CD14-positive monocyte (primary cell): ENCODE data around the gene TRHDE. TPM values are rescaled to one million over a fixed set of nuclear protein-coding genes. Genes with fewer than 3 reads are reported as not detected.

Experiments
- DNase-seq, 3 donors: peaks; one replicate each; pipeline ENCODE4 v3.0.0-alpha.2; 2011 to 2022
- H2AFZ ChIP-seq: 2 replicates; pipeline ENCODE4 v1.6.0; 2012; ENCODE audit warnings: mild to moderate bottlenecking, low read depth, low read length, inconsistent platforms; ENCODE audit not compliant: insufficient read depth, poor library complexity, severe bottlenecking
- H3K27ac ChIP-seq, 2 donors: 1 replicate in 1 of 2; 2 replicates in 1 of 2; pipeline ENCODE4 v1.5.1; 2012 to 2013; ENCODE audit warnings: low read length in 2 of 2, control low read depth in 1 of 2, inconsistent platforms in 1 of 2, low read depth in 1 of 2, mild to moderate bottlenecking in 1 of 2
- H3K27me3 ChIP-seq, 2 donors: one replicate each; pipeline versions ENCODE4 v1.6.0 to v1.6.1; 2011 to 2013; ENCODE audit warnings: low read length in 2 of 2; ENCODE audit not compliant: control insufficient read depth in 2 of 2, insufficient read depth in 2 of 2
- H3K36me3 ChIP-seq, 2 donors: replicated peaks in 1 of 2; 1 replicate in 1 of 2; 2 replicates in 1 of 2; pipeline versions ENCODE4 v1.5.1 to v1.6.1; 2012 to 2013; ENCODE audit warnings: low read length in 2 of 2, control low read depth in 1 of 2, inconsistent platforms in 1 of 2, mild to moderate bottlenecking in 1 of 2; ENCODE audit not compliant: insufficient read depth in 2 of 2, control insufficient read depth in 1 of 2
- H3K4me1 ChIP-seq, 2 donors: 1 replicate in 1 of 2; 2 replicates in 1 of 2; pipeline versions ENCODE4 v1.5.1 to v1.6.1; 2012 to 2013; ENCODE audit warnings: low read length in 2 of 2, control low read depth in 1 of 2, inconsistent platforms in 1 of 2, mild to moderate bottlenecking in 1 of 2, moderate library complexity in 1 of 2; ENCODE audit not compliant: insufficient read depth in 2 of 2, control insufficient read depth in 1 of 2
- H3K4me2 ChIP-seq: replicated peaks from 2 replicates; pipeline ENCODE3; 2012; ENCODE audit warnings: low read length, moderate library complexity, mild to moderate bottlenecking; ENCODE audit not compliant: poor library complexity, severe bottlenecking; ENCODE audit errors: extremely low read depth
- H3K4me3 ChIP-seq, 3 experiments: fragments of 200-600 bp in 1 of 3; sonication (generic) in 1 of 3; replicated peaks in 1 of 3; 1 replicate in 2 of 3; 2 replicates in 1 of 3; pipeline ENCODE4 v1.5.1; 2011 to 2013; ENCODE audit warnings: low read length in 3 of 3, mild to moderate bottlenecking in 3 of 3, control low read depth in 2 of 3, low read depth in 2 of 3, inconsistent platforms in 1 of 3, moderate library complexity in 1 of 3
- H3K79me2 ChIP-seq: 2 replicates; pipeline ENCODE4 v1.6.0; 2012; ENCODE audit warnings: mild to moderate bottlenecking, control low read depth, inconsistent platforms, low read length, moderate library complexity; ENCODE audit not compliant: insufficient read depth
- H3K9ac ChIP-seq: 2 replicates; pipeline ENCODE4 v1.6.0; 2017; ENCODE audit warnings: low read length, mild to moderate bottlenecking; ENCODE audit not compliant: insufficient read depth, poor library complexity, severe bottlenecking
- H3K9me3 ChIP-seq, 2 donors: replicated peaks in 1 of 2; 1 replicate in 1 of 2; 2 replicates in 1 of 2; pipeline versions ENCODE4 v1.5.1 to v1.6.1; 2012 to 2013; ENCODE audit warnings: low read length in 2 of 2, control low read depth in 1 of 2; ENCODE audit not compliant: control insufficient read depth in 1 of 2, insufficient read depth in 1 of 2
- H4K20me1 ChIP-seq: 2 replicates; pipeline ENCODE4 v1.6.0; 2012; ENCODE audit warnings: mild to moderate bottlenecking, low read length, control low read depth, moderate library complexity; ENCODE audit not compliant: insufficient read depth
- H3K27ac Mint-ChIP-seq, 7 donors: one replicate each; pipeline ENCODE4 v1.8.0; 2020; ENCODE audit warnings: mild to moderate bottlenecking in 7 of 7, mixed read lengths in 7 of 7, moderate library complexity in 6 of 7, inconsistent platforms in 2 of 7
- H3K27me3 Mint-ChIP-seq, 3 donors: one replicate each; pipeline ENCODE4 v1.8.0; 2021 to 2022; ENCODE audit warnings: low read depth in 3 of 3, mild to moderate bottlenecking in 3 of 3, mixed read lengths in 3 of 3, moderate library complexity in 3 of 3, inconsistent platforms in 1 of 3
- H3K36me3 Mint-ChIP-seq, 2 donors: one replicate each; pipeline ENCODE4 v1.8.0; 2020; ENCODE audit warnings: mixed read lengths in 2 of 2, inconsistent platforms in 1 of 2, mild to moderate bottlenecking in 1 of 2
- H3K4me1 Mint-ChIP-seq: one replicate; pipeline ENCODE4 v1.8.0; 2020; ENCODE audit warnings: mild to moderate bottlenecking, mixed read lengths
- H3K4me3 Mint-ChIP-seq, 2 donors: one replicate each; pipeline ENCODE4 v1.8.0; 2020; ENCODE audit warnings: mild to moderate bottlenecking in 2 of 2, mixed read lengths in 2 of 2, moderate library complexity in 1 of 2
- H3K9me3 Mint-ChIP-seq, 7 donors: one replicate each; pipeline ENCODE4 v1.8.0; 2020 to 2022; ENCODE audit warnings: mixed read lengths in 7 of 7, mild to moderate bottlenecking in 6 of 7, moderate library complexity in 6 of 7, inconsistent platforms in 2 of 7
- CTCF ChIP-seq: fragments of 200-600 bp; IDR thresholded peaks from one replicate; pipeline ENCODE4 v1.8.0; 2022; ENCODE audit warnings: antibody characterized with exemption, mild to moderate bottlenecking
- WGBS: methylation state at CpG from one replicate; pipeline ENCODE4 v1.1.5; 2013; ENCODE audit warnings: missing lambda C conversion rate; ENCODE audit not compliant: insufficient coverage; 5-methylcytosine and 5-hydroxymethylcytosine counted together
- intact Hi-C, 2 donors: fragments of 100-400 bp; cut with micrococcal nuclease; formaldehyde crosslinking; loops; one replicate each; pipeline versions ENCODE4 v1.15.0 to v1.15.1; 2023
- polyA plus RNA-seq, 3 donors: library from polyadenylated mRNA; depleted of rRNA in 1 of 3; unstranded in 2 of 3; stranded (reverse) in 1 of 3; fragments of 300-500 nt in 2 of 3; fragments of >200 nt in 1 of 3; fragmentation: Illumina TruSeq in 2 of 3; gene quantifications; 1 replicate in 2 of 3; 2 replicates in 1 of 3; pipeline ENCODE4 v1.2.3, GENCODE V29; 2012 to 2021

Gene TRHDE
- polyA plus RNA-seq, 3 donors: not detected

DNA sequence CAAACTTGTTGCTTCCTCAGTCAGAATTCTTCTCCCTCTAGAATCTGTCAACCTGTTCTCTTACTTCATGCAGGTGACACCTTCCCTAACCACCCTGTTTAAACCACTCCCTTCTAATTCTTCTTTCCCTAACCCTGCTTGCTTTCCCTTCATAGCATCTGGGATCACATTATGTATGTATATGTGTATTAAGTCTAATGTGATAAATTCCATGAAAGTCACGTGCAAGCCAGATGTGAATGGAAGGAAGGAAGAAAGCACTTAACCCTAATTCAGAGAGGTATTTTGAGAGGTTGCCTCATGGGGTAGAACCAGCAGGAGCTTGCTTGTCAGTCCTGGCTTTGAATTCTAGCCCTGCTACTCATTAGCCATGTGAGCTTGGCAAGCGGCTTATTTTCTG, 340.0 kb downstream of the TRHDE start:
- WGBS: 80% methylated on average over 1 of the region's 2 CpGs

GRCh38 chr12:72618764-72619163, 346.6 kb downstream of the TRHDE start:
- Histone ChIP-seq H3K79me2 (no peaks in the 10 kb centered on the region), H3K4me1 (no peaks in the 10 kb centered on the region), H3K9ac (no peak overlapping the region), H3K9me3 (no peaks in the 10 kb centered on the region), H3K27ac (no peak overlapping the region), H2AFZ (no peak overlapping the region), H4K20me1 (no peaks in the 10 kb centered on the region), H3K36me3 (no peaks in the 10 kb centered on the region), H3K4me3 (no peak overlapping the region), H3K4me2 (no peak overlapping the region), H3K27me3 (no peaks in the 10 kb centered on the region)
- no peak for DNase-seq
- Mint-ChIP-seq H3K9me3 (peaks cover 0 to 4% (median 2%) of the 10 kb centered on the region in 7 donors), H3K4me3 (no peak overlapping the region), H3K27me3 (peaks cover 0 to 1% (median 0%) of the 10 kb centered on the region in 3 donors), H3K36me3 (no peaks in the 10 kb centered on the region), H3K4me1 (no peaks in the 10 kb centered on the region), H3K27ac (no peak overlapping the region)
- no peak for TF ChIP-seq CTCF
- intact Hi-C loops: no loop called here
- no CpG with 5 or more reads among the region's 6 CpGs for WGBS

More for the DNA sequence above, 340.0 kb downstream of the TRHDE start:
- peaks cover 0 to 6% (median 0%) of the 10 kb centered on the region in 7 donors for H3K9me3 Mint-ChIP-seq
- no peak for DNase-seq
- Histone ChIP-seq H3K4me1 (no peaks in the 10 kb centered on the region), H3K4me3 (no peak overlapping the region), H3K9me3 (no peaks in the 10 kb centered on the region), H3K27ac (no peak overlapping the region), H3K79me2 (no peaks in the 10 kb centered on the region), H3K36me3 (no peaks in the 10 kb centered on the region), H4K20me1 (no peaks in the 10 kb centered on the region), H2AFZ (no peak overlapping the region), H3K27me3 (no peaks in the 10 kb centered on the region), H3K9ac (no peak overlapping the region), H3K4me2 (no peak overlapping the region)
- no peak for TF ChIP-seq CTCF
- intact Hi-C loops: no loop called here
- no peaks in the 10 kb centered on the region for H3K36me3 Mint-ChIP-seq
- no peaks in the 10 kb centered on the region for H3K4me1 Mint-ChIP-seq
- H3K27me3 Mint-ChIP-seq: no peaks in the 10 kb centered on the region
- no peak overlapping the region for H3K4me3 Mint-ChIP-seq
- H3K27ac Mint-ChIP-seq: no peak overlapping the region
